ELR (cell line): ENCODE results near the gene RBM19.

Experiments
- DNase-seq: peaks from one replicate; pipeline ENCODE4 v3.0.0-alpha.2; 2015; ENCODE audit warnings: low read depth

Gene RBM19

GRCh38 chr12:113932381-113933196, 33.5 kb downstream of the RBM19 start:
- DNase-seq: no peak

GRCh38 chr12:113931517-113931916, 34.6 kb downstream of the RBM19 start:
- no peak for DNase-seq

DNA sequence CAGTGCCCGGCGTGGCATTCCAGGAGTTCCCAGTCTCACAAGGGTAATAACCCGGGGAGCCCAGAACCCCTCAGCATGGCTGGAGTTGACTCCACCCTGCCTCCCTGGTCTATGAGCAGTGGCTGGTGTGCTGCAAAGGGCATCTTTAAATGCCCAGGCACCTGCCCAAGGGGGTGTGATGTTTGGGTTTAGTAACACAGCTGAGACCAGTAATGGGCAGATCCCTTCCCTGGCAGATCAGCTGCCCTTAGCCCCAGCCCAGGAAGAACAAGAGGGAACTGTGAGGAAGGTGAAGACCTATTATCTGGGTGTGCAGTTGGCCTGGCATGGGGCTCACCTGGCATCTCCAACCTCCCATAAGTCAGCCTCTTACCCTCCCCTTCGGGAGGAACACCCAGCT, 35.9 kb downstream of the RBM19 start:
- no peak for DNase-seq

GRCh38 chr12:113929312-113929989, 36.7 kb downstream of the RBM19 start:
- no peak for DNase-seq

DNA sequence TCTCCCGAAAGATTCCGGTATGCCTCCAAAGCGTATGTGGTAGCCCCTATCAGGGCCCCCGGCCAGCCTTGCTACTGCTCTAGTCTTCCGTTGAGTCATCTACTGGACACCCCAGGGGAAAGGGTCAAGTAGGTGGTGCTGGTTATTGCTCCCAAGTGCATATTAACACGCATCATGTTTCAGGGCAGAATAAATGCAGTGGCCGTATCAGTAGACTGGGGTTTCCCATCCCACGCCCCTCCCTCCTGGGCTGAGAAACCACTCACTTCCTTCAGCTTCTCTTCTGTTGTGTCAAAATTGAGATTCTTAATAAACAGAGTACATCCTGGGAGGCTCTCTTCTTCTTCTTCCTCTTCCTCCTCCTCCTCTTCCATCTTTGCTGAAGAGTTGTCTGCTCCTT, 39.3 kb downstream of the RBM19 start:
- DNase-seq: no peak

GRCh38 chr12:113924341-113924740, 41.8 kb downstream of the RBM19 start:
- no peak for DNase-seq

GRCh38 chr12:113923251-113923650, 42.9 kb downstream of the RBM19 start:
- no peak for DNase-seq

DNA sequence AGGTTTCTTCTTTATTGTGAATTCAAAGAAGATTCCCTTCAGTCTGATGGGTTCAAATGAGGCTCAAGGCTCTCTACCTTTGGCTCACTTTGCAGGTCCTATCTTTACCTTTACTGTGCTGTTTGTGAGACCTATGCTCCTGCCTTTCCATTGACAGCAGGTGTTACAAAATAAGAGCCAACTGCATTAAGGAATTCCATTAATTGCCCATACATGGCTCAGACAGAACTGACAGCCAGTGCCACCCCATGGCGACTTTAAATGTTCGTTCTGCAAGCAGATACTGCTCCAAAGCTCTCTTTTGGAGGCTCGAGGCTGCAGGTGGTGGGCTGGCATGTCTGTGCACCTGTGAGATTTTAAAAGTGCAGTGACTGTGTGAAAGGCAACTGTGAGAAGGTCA, 44.7 kb downstream of the RBM19 start:
- DNase-seq: no peak

DNA sequence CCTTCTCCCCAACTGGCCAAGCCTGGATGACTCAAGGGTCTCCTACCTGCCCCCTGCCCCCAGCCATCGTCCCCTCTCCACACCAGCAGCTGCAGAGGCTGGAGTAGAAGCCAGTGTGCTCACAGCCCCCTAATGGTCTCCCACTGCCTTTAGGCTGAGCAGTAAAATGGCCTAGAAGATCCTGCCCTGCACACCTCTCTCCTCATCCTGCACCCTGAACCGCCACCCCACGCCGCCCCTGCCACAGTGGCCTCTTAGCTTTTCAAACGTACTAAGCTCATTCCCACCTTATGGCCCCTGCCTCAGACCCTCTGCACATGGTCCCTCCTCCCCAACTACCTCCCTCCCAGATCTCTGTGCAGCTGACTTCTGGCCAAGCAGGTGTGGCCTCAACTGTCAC, 46.3 kb downstream of the RBM19 start:
- no peak for DNase-seq

DNA sequence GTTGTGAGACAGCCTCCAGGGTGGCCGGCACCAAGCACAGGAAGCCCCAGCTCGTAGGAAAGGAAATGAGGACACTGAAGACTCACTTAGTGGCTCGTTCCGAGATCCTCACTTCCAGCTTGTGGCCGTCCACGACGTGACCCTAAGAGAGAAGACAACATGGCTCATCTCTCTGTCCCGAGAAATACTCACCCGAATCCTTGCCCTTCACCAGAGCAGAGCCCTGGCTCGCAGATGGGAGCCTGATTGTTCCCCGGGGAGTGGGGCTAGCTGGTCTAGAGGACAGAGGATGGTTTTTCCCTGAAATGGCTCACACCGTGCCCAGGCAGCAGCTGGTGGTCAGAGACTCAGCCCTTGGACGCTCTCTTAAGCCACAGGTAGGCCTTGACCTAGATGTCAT, 47.8 kb downstream of the RBM19 start:
- DNase-seq: no peak

GRCh38 chr12:113917393-113917792, 48.7 kb downstream of the RBM19 start:
- no peak for DNase-seq

DNA sequence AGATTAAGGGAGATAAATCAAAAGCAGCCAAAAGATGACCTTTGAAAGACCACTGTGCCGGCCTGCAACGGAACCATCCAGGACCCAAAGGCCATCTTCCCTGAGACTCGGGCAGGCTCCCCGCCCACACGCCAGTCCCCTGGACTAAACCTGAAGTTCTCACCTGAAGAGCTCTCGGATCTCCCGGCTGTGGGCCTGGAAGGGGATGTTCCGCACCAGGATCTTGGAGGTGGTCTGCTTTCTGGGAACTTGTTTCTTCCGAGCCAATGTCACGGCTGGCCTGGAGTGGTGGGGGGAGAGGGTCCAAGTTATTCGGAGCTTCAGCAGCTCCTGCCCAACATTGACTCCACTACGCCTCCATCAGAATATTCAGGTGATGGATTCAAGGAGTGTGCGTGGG, 51.3 kb downstream of the RBM19 start:
- DNase-seq: no peak

GRCh38 chr12:113914176-113914575, 51.9 kb downstream of the RBM19 start:
- no peak for DNase-seq

GRCh38 chr12:113912760-113913329, 53.3 kb downstream of the RBM19 start:
- peak; percentile 71 for DNase-seq

- DNase-seq: no peak
Measured at GRCh38 chr12:113911971-113912759, 54.0 kb downstream of the RBM19 start.

DNA sequence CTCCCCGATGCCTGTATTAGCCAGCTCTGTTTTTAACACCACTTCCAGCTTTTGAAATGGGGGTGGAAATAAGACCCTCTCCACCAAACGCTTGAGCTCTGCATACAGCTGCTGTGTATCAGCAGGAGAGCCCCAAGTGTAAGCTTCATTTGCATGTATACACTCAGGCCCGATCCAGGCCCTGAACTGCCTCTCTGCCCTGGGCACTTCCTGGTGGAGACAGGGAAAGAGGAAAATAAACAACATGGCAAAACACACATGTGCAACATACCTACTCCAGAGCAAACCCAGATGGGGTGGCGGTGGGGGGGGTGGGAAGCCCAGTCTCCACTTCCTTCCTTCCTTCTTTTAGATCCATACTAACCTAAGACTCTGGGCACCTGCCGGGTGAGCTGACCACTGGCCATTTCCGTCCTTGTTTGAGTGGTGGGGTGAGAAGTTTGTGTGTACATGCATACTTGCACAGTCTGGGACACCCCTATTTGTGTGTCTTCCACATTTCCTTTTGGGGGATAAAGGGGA, 55.3 kb downstream of the RBM19 start:
- no peak for DNase-seq

DNA sequence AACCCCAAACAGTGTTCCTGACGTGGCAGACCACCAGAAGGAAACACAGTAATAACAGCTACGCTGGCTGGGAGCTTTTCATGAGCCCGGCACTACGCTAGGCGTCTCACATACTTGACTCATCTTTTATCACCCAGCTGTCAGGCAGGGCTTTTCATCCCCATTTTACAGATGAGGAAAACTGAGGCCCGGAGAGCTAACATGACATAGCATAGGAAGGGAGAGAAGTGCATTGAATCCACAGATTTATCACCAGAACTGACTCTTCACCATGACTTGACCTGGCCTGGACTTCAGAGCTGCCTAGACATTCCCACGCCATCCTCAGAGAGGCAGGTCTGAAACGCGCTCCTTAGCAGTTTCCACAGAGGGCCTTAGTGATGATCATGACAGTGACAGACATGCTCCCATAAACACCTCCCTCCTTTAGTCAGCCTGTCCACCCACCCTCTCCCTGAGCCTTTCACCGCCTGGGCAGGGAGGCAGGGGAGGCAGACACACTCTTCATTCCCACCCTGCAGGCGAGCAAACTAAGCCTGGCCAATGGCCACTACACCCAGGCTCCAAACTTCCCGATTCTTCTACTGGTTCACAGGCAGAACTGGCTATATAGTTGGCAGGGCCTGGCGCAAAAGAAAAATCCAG, 56.2 kb downstream of the RBM19 start:
- no peak for DNase-seq

DNA sequence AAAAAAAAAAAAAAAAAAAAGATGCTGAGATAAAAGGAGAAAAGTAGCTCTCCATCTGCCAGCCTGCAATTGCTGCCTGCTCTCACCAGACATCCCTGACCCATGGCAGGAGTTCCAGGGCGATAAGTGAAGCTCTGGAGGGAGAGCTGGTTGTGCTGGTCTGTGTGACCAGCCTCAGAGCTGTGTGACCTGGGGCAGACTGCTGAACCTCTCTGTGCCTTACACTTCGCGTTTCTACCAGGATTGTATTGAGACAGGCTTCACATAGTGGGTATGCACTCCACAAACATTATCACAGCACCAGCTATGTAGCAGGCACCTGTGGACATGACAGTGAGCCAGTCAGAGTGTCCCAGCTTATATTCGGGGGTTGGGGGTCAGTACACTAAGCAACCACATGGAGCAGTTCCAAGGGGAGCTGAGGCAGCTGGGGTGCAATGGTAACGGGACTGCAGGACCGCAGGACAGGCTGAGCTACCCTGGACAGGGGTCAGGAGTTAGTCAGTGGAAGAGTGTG, 57.5 kb downstream of the RBM19 start:
- no peak for DNase-seq

DNA sequence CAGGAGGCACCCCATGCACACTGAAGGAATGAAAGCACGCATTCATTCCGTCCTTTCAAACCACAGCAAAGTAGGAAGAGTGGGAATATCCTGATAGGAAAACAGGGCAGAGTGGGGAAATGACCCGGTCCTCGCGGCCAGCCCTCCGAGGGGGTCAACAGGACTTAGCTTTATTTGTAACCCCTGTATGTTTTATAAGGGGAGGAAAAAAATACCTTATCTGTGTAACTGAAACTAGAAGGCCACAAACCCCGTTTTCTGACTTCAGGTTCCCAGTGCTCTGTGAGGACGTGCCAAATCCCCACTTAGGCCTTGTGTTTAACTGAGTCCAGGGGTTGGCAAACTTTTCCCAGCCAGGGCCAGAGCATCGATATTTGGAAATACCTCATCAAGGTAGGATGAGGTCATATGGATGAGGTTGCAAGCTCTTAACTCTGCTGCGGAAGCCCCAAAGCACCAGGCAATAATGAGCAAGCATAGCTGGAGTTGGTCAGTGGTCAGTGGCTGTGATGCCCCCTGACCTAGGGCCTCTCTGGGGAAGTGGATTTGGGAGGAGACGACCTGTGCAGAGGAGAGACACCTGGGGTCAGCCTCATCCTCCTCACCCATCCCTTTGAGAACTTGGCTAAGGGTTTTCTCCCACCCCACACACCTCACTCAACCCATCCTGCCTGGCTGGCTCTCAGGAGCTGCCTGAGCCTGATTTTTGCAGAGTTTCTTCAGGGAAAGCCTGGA, 58.5 kb downstream of the RBM19 start:
- DNase-seq: no peak

DNA sequence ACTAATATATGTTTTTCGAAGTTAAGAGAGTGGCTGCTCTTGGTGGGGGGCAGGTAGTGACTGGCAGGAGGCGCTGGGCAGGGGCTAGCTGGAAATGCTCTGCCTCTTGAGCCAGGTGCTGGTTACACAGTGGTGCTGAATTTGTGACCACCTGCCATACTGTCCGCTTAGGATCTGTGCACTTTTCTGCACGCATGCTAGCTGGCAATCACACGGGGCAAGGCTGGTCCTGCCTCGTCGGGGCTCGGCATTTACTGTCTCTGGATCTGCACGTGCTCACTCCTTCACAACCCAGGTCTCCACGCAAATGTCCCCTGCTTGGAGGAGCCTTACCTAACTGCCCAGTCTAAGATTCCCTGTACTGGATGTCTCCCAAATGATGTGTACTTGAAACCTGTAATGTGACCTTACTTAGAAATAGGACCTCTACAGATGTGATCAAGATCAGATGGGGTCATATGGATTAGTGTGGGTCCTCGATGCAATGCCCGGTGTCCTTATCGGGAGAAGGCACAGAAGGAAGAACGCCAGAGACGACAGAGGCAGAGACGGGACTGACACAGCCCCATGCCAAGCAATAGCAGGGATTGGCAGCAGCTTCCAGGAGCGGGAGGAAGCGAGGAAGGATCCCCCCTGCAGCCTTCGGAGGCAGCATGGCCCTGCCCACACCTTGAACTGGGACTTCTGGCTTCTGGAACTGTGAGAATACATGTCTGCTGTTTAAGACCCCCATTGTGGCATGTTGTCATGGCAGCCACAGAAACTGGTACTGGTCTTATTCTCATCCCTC, 59.5 kb downstream of the RBM19 start:
- DNase-seq: no peak
